ENCODE results near the gene EDRF1. TPM values are rescaled to one million over a fixed set of nuclear protein-coding genes. Genes with fewer than 3 reads are reported as not detected.
A peak's percentile ranks its signal among the peaks of the same experiment; 100 is the strongest.

EDRF1 gene
- total and polyA plus RNA-seq, 2 of the 13 experiments (the other 11 are each of a cell fraction or from before 2014, with no cell fraction given): 16.9 to 26.7 TPM

DNA sequence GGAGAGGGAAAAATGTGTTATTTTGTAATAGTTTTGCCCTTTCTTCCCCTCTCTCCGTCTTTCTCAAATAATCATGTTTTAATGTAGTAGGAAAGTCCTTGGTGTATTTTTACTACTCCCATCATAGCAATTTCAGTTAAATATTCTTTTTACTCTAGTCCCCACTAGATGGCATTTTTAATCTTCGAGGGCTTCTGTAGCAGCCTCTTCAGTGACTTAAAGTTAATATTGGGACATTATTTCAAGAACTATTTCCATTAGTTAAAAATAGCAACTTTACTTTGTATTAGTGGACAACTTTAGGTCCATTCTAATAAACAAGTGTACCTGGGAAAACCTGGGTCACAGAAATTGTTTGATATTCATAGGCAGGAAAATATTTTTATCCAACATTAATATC, 23.0 kb downstream of the EDRF1 start:
- no peaks in the 10 kb centered on the region for H4K20me1 ChIP-seq (ENCODE audit: insufficient read depth, low read length)
- 81% methylated on average over 2 of the region's 2 CpGs for WGBS (ENCODE audit: low lambda C conversion rate)
- no peaks in the 10 kb centered on the region for H3K79me2 ChIP-seq (ENCODE audit: insufficient read depth, low read length)
- peaks cover 18 to 72% of the 10 kb centered on the region in 2 experiments for H3K36me3 ChIP-seq (replicated peaks in 1 of 2; ENCODE audit: control insufficient read depth in 1 of 2, insufficient read depth in 2 of 2, low read length in 2 of 2)
- TF ChIP-seq CHD4 (IDR thresholded peaks at IDR 0.05; ENCODE audit: borderline replicate concordance, low read length): no peak
- TF ChIP-seq RBM22 (optimal IDR thresholded peaks at IDR 0.05; ENCODE audit: low read length): no peak
- peak; percentile 45 for TF ChIP-seq STAG1 (CRISPR knock-in tag; IDR thresholded peaks at IDR 0.05)
- no peak for TF ChIP-seq PRDM4 (CRISPR knock-in tag; IDR thresholded peaks at IDR 0.05; ENCODE audit: borderline replicate concordance)
- TF ChIP-seq FUBP1 (CRISPR knock-in tag; IDR thresholded peaks at IDR 0.05; ENCODE audit: borderline replicate concordance): no peak
- H3K4me2 ChIP-seq (ENCODE audit: low read depth, low read length): no peak overlapping the region
- in situ Hi-C loops (cut with HindIII; ENCODE audit: extremely low pct_ligation_motif_present, low pct_unique_long_range_greater_than_20kb) (no loop called here), intact Hi-C loops (cut with micrococcal nuclease; ENCODE audit: unreplicated experiment) (loop anchor here (10.0 kb wide), 1 partner anchor 82 kb away; the partner anchor contains the start of genes BCCIP and UROS)
- ChIA-PET CTCF (ENCODE audit: low intra/inter-chr PET ratio, low total read pairs) (no interaction called here), POLR2A (no interaction called here)
- H3K4me1 ChIP-seq (ENCODE audit: insufficient read depth, low read length): no peaks in the 10 kb centered on the region
- H3K9ac ChIP-seq (ENCODE audit: insufficient read depth, low read depth, low read length): no peak overlapping the region
- DNase-seq (ENCODE audit: low spot score) (peak; percentile 8), FAIRE-seq (peak; percentile 39), ATAC-seq (no peak)
- no peak overlapping the region for H2AFZ ChIP-seq (ENCODE audit: low read length)
- BruUV-seq (replicated peaks): no TSS peak
- no peaks in the 10 kb centered on the region for H3K9me3 ChIP-seq (ENCODE audit: low read length)
- no peaks in the 10 kb centered on the region for H3K27me3 ChIP-seq (ENCODE audit: control insufficient read depth in 1 of 2, insufficient read depth in 2 of 2, low read length in 2 of 2)
- no peak overlapping the region for H3K27ac ChIP-seq (ENCODE audit: extremely low read length, insufficient read depth, low read length)
- no peak overlapping the region for H3K4me3 ChIP-seq (replicated peaks in 1 of 3; ENCODE audit: insufficient read depth in 1 of 3, low read depth in 2 of 3, low read length in 3 of 3)

Measured in HepG2 (cell line).